Myocyte (in vitro differentiated cells): Measurements from ENCODE around the gene TIE1. TPM values are rescaled to one million over a fixed set of nuclear protein-coding genes. Genes with fewer than 3 reads are reported as not detected.
"Not testable (repeated sequence)": the region's sequence is repeated elsewhere in the genome, so short reads cannot be mapped to it uniquely, and the experiment has no call there.

Experiments
- DNase-seq: peaks from one replicate; pipeline ENCODE4 v3.0.0-alpha.2; 2012; ENCODE audit warnings: low read depth
- microRNA-seq: library from miRNA; unstranded; fragments of <30 nt; microRNA quantifications from one replicate; pipeline ENCODE4, GENCODE V29; 2016
- total RNA-seq: library from RNA; depleted of rRNA; stranded (reverse); fragments of >200 nt; gene quantifications from 2 replicates; pipeline ENCODE4 v1.2.3, GENCODE V29; 2014

The TIE1 gene
- total RNA-seq, 1 donor from 2014 or later = 0.11 TPM

DNA sequence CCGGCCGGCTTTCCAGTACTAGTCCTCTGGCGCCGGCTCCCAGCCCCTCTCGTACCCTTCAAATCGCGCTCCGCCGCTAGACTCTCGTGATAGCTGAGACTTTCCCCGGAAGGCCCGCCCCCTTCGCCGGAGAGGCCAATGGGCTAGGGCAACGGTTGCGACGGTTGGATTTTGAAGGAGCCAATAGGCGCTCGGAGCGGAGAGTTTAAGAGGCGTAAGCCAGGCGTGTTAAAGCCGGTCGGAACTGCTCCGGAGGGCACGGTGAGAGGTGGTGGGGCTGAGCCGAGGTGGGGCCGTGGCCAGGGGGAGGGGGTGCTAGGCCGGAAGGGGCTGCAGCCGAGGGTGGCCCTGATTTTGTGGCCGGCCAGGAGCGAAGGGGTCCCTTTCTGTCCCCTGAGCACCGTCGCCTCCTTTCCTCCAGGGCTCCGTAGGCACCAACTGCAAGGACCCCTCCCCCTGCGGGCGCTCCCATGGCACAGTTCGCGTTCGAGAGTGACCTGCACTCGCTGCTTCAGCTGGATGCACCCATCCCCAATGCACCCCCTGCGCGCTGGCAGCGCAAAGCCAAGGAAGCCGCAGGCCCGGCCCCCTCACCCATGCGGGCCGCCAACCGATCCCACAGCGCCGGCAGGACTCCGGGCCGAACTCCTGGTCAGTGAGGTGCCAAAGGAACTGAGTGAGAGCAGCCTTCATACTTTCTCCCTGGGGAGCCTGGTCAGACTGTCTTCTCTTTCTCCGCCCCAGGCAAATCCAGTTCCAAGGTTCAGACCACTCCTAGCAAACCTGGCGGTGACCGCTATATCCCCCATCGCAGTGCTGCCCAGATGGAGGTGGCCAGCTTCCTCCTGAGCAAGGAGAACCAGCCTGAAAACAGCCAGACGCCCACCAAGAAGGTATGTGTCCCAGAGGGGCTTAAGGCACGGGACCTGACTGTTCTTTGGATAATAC lies 58.2 kb downstream of the TIE1 start, which contains the start of gene CDC20:
TSS of gene CDC20 (plus strand) at position 236 of the 948 bp plus-strand sequence. CDS start at position 471, 235 bp downstream.
- peak; percentile 99 for DNase-seq

DNA sequence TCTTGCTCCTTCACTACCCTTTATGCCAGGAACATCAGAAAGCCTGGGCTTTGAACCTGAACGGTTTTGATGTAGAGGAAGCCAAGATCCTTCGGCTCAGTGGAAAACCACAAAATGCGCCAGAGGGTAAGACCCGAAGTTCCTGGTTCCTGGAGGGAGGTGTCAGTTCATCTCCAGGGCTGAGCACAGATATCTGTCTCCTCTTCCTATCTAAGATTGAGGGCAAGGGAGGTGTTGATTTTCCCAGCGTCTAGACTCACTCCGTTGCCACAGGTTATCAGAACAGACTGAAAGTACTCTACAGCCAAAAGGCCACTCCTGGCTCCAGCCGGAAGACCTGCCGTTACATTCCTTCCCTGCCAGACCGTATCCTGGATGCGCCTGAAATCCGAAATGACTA lies 58.9 kb downstream of the TIE1 start:
- DNase-seq = no peak

- DNase-seq = no peak
Measured at GRCh38 chr1:43360616-43361015, 59.8 kb downstream of the TIE1 start.

DNA sequence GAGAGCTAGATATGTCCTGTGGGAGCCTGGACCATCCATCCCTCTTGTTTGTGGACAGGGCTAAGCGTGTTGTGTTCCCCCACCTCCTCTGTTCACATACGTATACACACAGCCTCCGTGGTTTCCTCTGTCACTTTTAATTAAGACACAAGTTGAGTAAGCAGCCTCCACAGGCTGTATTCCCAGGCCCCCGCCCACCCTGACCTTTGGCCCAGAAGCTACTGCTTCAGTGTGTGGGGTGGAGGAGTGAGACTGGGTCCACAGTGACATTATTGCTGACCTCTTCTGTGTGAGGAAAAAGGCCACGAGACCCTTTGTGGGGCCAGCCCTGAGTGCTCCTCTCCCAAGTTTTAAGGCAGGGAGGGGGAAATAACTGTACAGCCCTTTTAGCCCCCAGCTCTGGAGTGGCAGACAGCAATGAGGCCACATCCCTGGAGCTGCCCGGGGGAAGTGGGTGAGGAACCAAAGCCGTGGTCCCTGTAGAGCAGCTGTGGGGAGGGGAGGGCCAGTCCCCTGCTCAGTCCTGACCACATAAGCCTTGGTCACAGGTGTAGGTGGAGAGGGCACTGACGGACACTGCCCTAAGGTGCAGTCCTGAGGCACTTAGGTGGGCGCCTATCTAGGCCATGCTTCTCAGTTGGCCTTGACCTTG lies 62.6 kb downstream of the TIE1 start:
- DNase-seq = no peak

GRCh38 chr1:43363935-43364525 lies 63.2 kb downstream of the TIE1 start:
- DNase-seq = no peak

DNA sequence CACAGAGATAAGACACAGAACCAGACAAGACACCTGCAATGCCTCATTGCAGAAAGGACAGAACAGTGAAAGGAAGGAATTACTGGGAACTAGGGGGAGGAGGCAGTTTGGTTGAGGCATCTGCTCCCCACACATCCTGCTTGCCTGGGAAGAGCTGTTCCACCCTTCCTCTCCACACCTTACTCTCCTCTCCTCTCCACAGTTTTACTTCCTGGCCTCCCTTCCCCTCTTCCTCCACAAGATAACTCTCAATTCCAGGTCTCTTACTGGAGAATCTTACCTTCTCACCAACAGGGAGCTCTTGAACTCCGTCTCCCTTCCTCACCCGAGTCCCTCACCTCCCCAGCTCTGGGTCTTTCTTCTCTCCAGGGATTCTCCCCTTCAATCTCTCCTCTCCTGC lies 64.9 kb downstream of the TIE1 start:
- no peak for DNase-seq

- DNase-seq = no peak
Measured at GRCh38 chr1:43366179-43366578, 65.4 kb downstream of the TIE1 start.

GRCh38 chr1:43366601-43367025 lies 65.8 kb downstream of the TIE1 start:
- DNase-seq = no peak

DNA sequence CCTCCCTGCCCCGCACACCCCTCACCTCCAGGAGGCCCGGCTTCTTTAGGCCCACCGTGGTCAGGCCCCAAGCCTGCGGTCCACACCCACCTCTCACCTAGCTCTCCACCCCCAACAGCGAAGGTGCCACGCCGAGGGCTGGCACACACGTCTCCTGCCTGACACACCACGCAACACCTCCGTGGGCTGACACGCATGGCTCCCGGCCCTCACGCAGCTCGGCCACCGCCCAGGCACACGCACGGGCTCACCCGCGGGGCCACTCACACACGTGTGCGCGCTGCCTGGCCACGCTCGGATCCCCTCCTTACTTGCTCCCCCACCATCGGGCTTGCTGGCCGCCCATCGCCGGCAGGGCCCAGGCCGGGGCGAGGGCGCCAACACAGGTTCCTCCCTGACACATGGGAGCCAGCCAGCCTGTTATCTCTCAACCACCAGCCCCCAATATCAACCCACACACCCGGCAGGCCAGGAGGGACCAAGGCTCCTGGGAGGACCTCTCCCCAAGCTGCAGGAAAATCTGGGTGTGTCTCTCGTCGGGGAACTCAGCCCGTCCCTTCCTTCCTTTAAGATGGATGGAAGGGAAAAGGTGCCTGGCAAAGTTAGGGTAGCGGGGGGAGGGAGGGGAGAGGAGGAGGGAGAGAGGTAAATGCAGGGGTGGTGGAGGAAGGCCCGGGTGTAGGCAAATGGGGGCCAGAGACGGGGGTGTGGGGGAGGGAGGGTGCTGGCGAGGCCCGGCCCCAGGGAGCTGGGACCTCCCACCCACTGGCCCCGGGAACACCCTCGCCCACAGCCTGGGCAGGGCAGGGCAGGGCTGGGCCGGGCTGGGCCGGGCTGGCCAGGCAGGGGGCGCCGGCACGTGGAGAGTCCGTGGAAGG lies 66.5 kb downstream of the TIE1 start:
- DNase-seq = no peak

DNA sequence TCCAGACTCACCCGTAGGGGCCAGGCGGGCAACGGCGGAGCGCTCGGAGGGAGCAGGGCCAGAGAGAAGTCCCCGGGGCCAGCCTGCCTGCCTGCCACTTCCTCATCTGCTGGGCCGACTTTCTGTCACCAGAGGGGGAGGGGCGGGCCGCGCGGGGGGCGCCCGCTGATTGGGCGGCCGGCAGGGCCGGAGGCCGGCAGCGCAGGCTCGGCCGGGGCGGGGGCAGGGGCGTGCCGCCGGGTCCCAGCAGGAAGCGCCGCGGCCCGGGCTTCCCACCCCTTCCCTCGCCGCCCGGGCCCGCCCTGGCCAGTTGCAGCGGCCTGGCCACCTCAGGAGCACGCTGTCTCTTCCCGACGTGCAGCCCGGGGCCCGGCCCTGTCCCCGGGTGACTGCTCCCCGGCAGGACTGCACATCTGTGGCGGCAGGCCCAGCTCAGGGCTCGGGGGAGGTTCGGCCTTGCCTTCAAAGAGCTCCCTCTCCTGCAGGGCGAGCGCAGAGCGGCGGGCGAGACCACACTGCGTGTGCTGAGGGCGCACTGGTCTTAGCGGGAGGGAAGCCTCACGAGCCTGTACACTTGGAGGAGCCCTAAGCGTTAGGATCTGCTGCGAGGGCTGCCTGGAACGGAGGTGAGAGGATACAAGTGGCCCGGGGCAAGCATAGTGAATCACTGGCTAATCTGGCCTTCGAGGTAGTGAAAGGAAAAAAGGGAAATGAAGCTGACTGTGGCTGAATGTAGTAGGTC lies 67.3 kb downstream of the TIE1 start, which contains the start of gene ELOVL1:
TSS of gene ELOVL1 (minus strand) at position 108 of the 742 bp plus-strand sequence. CDS start 2,402 bp downstream, outside the sequence.
- peak; percentile 87 for DNase-seq

- peak; percentile 27 for DNase-seq
Measured at GRCh38 chr1:43368646-43369020, 67.9 kb downstream of the TIE1 start.

DNA sequence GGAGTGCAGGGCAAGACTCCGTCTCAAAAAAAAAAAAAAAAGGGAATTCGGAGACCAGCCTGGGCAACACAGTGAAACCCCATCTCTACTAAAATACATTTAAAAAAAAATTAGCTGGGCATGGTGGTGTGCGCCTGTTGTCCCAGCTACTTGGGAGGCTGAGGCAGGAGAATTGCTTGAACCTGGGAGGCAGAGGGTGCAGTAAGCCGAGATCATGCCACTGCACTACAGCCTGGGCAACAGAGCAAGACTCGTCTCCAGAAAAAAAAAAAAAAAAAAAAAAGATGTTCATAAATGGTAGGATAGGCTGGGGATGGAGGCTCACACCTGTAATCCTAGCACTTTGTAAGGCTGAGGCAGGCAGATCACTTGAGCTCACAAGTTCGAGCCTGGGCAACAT lies 69.0 kb downstream of the TIE1 start:
- not testable (repeated sequence) for DNase-seq

DNA sequence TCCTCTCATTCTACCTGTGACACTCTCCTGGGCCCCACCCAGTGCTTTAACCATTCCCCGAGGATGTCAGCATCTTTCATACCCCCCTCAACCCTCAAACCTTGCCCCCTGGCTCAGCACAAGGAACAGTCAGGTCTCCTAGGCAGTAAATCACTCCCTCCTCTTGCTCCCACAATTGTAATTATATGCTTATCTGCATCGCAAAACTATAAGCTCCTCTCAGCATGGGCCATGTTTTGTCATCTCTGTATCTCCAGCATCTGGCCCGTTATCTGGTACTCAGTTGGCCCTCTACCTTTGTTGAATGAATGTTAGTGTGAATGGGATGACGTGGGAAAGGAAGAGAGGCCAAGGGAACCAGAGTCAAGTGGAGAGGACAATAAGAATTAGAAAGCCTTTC lies 69.8 kb downstream of the TIE1 start:
- no peak for DNase-seq

- DNase-seq = no peak
Measured at GRCh38 chr1:43372172-43372571, 71.4 kb downstream of the TIE1 start.

Small RNAs within 50 kb of the gene (microRNA-seq; reads per million reads assigned to microRNA genes)
- 0.48 reads per million for gene MIR6734

Other genes with a start within 250 kb of the TIE1 start
- 67.4 and 74.0 TPM in 2 replicates for gene EBNA1BP2, start 128.7 kb upstream of the TIE1 start, total RNA-seq
- gene CFAP57, start 128.7 kb upstream of the TIE1 start, total RNA-seq = 0.21 and 0.47 TPM in 2 replicates
- not detected in 2 replicates for gene TMEM125, start 31.0 kb upstream of the TIE1 start, total RNA-seq
- gene C1orf210, start 15.4 kb upstream of the TIE1 start, total RNA-seq = not detected in 2 replicates
- 0.08 TPM in 1 of 2 replicates, not detected in the other for gene MPL, start 36.8 kb downstream of the TIE1 start, total RNA-seq
- 0.68 and 2.0 TPM in 2 replicates for gene CDC20, start 58.0 kb downstream of the TIE1 start, total RNA-seq
- 47.3 and 48.2 TPM in 2 replicates for gene ELOVL1, start 67.0 kb downstream of the TIE1 start, total RNA-seq
- gene MED8, start 88.8 kb downstream of the TIE1 start, total RNA-seq = 24.8 and 37.0 TPM in 2 replicates
- gene SZT2, start 88.9 kb downstream of the TIE1 start, total RNA-seq = 13.8 and 19.5 TPM in 2 replicates
- 8.7 and 12.4 TPM in 2 replicates for gene HYI, start 152.9 kb downstream of the TIE1 start, total RNA-seq
- 7.8 and 9.9 TPM in 2 replicates for gene PTPRF, start 229.9 kb downstream of the TIE1 start, total RNA-seq